GM19351 (cell line): ENCODE results near the gene PDYN.
A peak's percentile ranks its signal among the peaks of the same experiment; 100 is the strongest.

Source experiments
- ATAC-seq: cut with Tn5 transposase; IDR thresholded peaks from one replicate; pipeline ENCODE4 v1.9.1; 2021; ENCODE audit warnings: mild to moderate bottlenecking, moderate library complexity; ENCODE audit not compliant: unreplicated experiment

PDYN gene

GRCh38 chr20:1952737-1953530 is 40.9 kb downstream of the PDYN start:
- ATAC-seq: peak; percentile 72

GRCh38 chr20:1951436-1952115 is 42.3 kb downstream of the PDYN start:
- ATAC-seq: no peak

- no peak for ATAC-seq
Measured at GRCh38 chr20:1950836-1951235, 43.0 kb downstream of the PDYN start.

DNA sequence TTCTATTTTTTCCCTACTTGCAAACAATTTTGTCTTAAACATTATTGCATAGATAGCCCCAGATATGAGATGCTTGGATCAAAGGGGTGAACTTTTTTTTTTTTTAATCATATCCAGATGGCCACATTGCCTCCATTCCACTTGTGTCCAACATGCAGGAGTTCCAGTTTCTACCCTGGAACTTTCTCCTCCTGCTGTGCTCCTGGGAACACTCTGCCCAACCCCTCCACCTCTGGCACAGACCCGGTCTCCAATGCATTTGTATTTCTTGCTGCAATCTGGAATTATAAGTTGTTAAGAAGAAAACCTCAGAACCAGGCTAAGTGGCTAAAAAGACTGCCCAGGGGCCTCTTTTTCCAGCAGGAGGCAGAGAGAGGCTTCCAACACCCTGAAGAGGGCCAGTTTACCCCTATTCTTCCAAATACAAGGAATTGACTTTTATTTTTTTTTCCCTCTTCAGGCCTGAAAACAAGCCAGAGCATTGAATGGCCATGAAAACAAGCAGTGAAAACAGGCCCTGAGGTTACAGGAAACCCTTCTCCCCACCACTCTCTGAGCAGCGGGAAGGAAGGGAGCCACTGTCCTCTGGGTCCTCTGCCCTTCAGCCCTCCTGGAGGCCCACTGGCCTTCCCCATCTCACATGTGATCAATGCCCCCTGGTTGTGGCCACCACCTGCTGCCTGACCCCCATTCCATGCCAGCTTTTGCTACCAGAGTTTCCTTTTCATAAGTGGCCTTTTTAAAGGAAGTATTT is 44.3 kb downstream of the PDYN start:
- ATAC-seq: no peak

DNA sequence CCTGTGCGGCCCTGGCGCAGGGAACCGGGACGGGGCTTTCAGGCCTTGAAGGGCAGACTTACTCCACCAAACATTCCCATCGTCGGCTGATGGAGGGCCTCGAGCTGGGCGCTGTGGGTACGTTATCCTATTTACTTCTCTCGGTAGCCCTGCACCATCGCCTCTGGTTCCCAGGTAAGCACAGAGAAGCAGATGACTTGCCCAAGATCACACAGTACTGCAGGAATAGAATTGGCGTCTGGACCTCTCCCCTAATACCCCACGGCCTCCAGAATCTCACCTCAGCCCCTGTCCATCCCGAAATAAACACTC is 46.4 kb downstream of the PDYN start:
- no peak for ATAC-seq

- no peak for ATAC-seq
Measured at GRCh38 chr20:1946762-1947534, 46.9 kb downstream of the PDYN start.

GRCh38 chr20:1946442-1946761 is 47.5 kb downstream of the PDYN start:
- no peak for ATAC-seq

GRCh38 chr20:1945660-1946059 is 48.2 kb downstream of the PDYN start:
- ATAC-seq: no peak

GRCh38 chr20:1945134-1945618 is 48.7 kb downstream of the PDYN start:
- no peak for ATAC-seq

GRCh38 chr20:1944345-1945091 is 49.3 kb downstream of the PDYN start:
- no peak for ATAC-seq

DNA sequence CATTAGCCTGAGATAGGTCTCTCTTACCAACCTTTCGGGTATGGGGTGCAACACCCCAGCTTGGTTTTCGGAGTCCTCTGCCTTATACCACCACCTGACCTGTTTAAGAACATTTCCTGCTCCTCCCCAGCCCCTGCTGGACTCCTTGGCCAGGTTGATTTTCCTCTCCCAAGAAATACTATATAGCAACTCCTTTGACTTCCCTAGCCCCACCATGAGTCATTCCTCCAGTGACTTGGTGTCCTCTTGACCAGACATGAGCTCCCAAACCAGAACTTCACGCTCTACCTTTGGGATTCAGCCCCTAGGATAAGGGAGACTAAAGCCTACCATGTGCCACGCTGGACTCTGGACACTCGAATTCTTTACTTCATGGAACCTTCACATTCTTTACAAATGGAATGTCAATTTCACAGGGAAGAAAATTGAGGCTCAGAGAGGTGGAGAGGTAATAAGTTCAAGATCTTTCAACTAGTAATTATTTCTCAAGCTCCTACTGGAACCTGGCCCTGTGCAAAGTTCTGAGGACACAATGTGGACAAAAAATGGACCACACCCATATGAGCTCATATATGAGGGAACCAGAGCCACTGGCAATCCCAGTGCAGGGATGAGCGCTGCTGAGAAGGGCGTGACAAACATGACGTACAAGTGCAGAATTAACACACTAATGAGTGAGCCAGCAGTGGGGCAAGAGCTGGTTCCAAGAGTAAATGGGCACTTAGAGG is 50.4 kb downstream of the PDYN start:
- ATAC-seq: no peak

- no peak for ATAC-seq
Measured at GRCh38 chr20:1942486-1943274, 51.2 kb downstream of the PDYN start.

DNA sequence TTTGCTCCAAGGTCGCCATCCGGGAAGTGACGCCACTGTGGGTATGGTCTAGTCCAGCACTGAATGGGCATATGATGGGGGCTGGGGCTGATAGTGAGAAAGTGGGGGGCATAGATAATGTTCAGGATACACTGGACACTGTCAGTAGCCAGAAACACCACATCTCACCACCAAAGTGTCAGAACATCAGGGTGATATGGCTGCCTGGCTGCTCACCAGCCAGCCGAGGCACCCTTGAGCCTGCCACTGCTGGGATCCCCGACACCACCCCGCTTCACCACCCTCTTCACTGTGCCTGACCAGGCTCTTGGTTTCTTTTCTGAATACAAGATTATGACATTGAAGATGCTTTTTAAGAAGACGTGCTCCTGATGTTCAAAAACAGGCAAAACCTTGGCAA is 51.8 kb downstream of the PDYN start:
- no peak for ATAC-seq

- no peak for ATAC-seq
Measured at GRCh38 chr20:1941226-1941625, 52.6 kb downstream of the PDYN start.

DNA sequence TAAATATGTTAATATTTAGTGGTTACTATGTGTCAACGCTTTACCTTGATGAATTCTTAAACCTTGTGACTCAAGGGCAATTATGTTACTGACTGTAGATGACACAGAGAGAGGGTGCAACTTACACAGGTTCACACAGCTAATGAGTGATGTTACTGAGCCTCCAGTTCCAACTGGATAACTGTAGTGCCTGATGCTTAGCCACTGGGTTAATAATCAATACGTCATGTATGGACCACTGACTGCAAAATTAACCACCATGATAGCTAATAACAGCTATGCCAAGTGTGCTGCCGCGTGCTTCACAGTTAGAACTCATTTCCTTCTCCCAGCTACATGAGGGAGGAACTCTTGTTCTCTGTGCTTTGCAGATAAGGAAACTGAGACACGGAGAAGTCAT is 53.3 kb downstream of the PDYN start:
- no peak for ATAC-seq

GRCh38 chr20:1939270-1939595 is 54.6 kb downstream of the PDYN start:
- ATAC-seq: no peak

GRCh38 chr20:1938464-1939269 is 55.2 kb downstream of the PDYN start:
- ATAC-seq: no peak

GRCh38 chr20:1937316-1937976 is 56.4 kb downstream of the PDYN start:
- no peak for ATAC-seq
